Astrocyte (in vitro differentiated cells and primary cell): ENCODE results near the gene PKD1L1. TPM values are rescaled to one million over a fixed set of nuclear protein-coding genes. Genes with fewer than 3 reads are reported as not detected.

ENCODE experiments used
- DNase-seq: peaks from one replicate; pipeline ENCODE4 v3.0.0-alpha.2; 2010; ENCODE audit warnings: low read depth
- FAIRE-seq: peaks from 2 replicates; lab custom pipeline; 2011; peaks lifted over from hg19 to GRCh38; lab: Jason Lieb, UNC
- H2AFZ ChIP-seq: 2 replicates; pipeline ENCODE4 v1.6.0; 2012; ENCODE audit warnings: low read depth, low read length, inconsistent platforms
- H3K27ac ChIP-seq: 2 replicates; pipeline ENCODE4 v1.5.1; 2011; ENCODE audit warnings: low read depth, low read length, inconsistent platforms
- H3K27me3 ChIP-seq: 2 replicates; pipeline ENCODE4 v1.6.0; 2011; ENCODE audit warnings: low read length, inconsistent platforms; ENCODE audit not compliant: insufficient read depth
- H3K36me3 ChIP-seq: 2 replicates; pipeline ENCODE4 v1.5.1; 2011; ENCODE audit warnings: low read length, inconsistent platforms; ENCODE audit not compliant: insufficient read depth
- H3K4me1 ChIP-seq: 2 replicates; pipeline ENCODE4 v1.5.1; 2011; ENCODE audit warnings: low read length, inconsistent platforms; ENCODE audit not compliant: insufficient read depth
- H3K4me2 ChIP-seq: 2 replicates; pipeline ENCODE4 v1.6.0; 2012; ENCODE audit warnings: low read length, inconsistent platforms
- H3K4me3 ChIP-seq: 2 replicates; pipeline ENCODE4 v1.5.1; 2011; ENCODE audit warnings: low read depth, mild to moderate bottlenecking, low read length, inconsistent platforms; ENCODE audit not compliant: insufficient read depth
- H3K79me2 ChIP-seq: 2 replicates; pipeline ENCODE4 v1.6.0; 2012; ENCODE audit warnings: mild to moderate bottlenecking, low read length, inconsistent platforms; ENCODE audit not compliant: insufficient read depth
- H3K9ac ChIP-seq: 2 replicates; pipeline ENCODE4 v1.6.0; 2012; ENCODE audit warnings: mild to moderate bottlenecking, low read length, inconsistent platforms
- H3K9me3 ChIP-seq: 2 replicates; pipeline ENCODE4 v1.5.1; 2012; ENCODE audit warnings: low read depth, mild to moderate bottlenecking, low read length, inconsistent platforms; ENCODE audit not compliant: insufficient read depth
- H4K20me1 ChIP-seq: 2 replicates; pipeline ENCODE4 v1.6.0; 2012; ENCODE audit warnings: low read length, inconsistent platforms; ENCODE audit not compliant: insufficient read depth
- H3K27ac Mint-ChIP-seq: one replicate; pipeline ENCODE4 v1.8.0; 2021; ENCODE audit warnings: mild to moderate bottlenecking, mixed read lengths; ENCODE audit not compliant: unreplicated experiment
- H3K27me3 Mint-ChIP-seq: one replicate; pipeline ENCODE4 v1.8.0; 2021; ENCODE audit warnings: low read depth, mixed read lengths; ENCODE audit not compliant: unreplicated experiment
- H3K36me3 Mint-ChIP-seq: one replicate; pipeline ENCODE4 v1.8.0; 2021; ENCODE audit warnings: low read depth, mixed read lengths; ENCODE audit not compliant: unreplicated experiment
- H3K4me1 Mint-ChIP-seq: one replicate; pipeline ENCODE4 v1.8.0; 2021; ENCODE audit warnings: low read depth, mixed read lengths; ENCODE audit not compliant: unreplicated experiment
- H3K4me3 Mint-ChIP-seq: one replicate; pipeline ENCODE4 v1.8.0; 2021; ENCODE audit warnings: mild to moderate bottlenecking, moderate library complexity, mixed read lengths; ENCODE audit not compliant: unreplicated experiment
- H3K9me3 Mint-ChIP-seq: one replicate; pipeline ENCODE4 v1.8.0; 2021; ENCODE audit warnings: mild to moderate bottlenecking, mixed read lengths; ENCODE audit not compliant: unreplicated experiment
- CTCF ChIP-seq: IDR thresholded peaks from 2 replicates; pipeline ENCODE4 v1.5.1; 2011; ENCODE audit warnings: low read depth, mild to moderate bottlenecking, inconsistent platforms, low read length, moderate library complexity; ENCODE audit not compliant: insufficient read depth
- EZH2 ChIP-seq: IDR thresholded peaks from 2 replicates; pipeline ENCODE4 v1.6.1; 2012; ENCODE audit warnings: mild to moderate bottlenecking, low read length, inconsistent platforms; ENCODE audit not compliant: insufficient read depth
- total RNA-seq: library from RNA; stranded (reverse); gene quantifications from 2 replicates; pipeline ENCODE4 v1.2.1, GENCODE V29; 2021

Gene PKD1L1
- total RNA-seq, 1 donor from 2014 or later, result 0.39 TPM

GRCh38 chr7:47817917-47818316, 130.3 kb downstream of the PKD1L1 start:
- Histone ChIP-seq H3K9me3 (no peaks in the 10 kb centered on the region), H3K27me3 (no peaks in the 10 kb centered on the region), H3K4me2 (no peak overlapping the region), H4K20me1 (no peaks in the 10 kb centered on the region), H3K79me2 (no peaks in the 10 kb centered on the region), H3K4me3 (no peak overlapping the region), H3K4me1 (peaks cover 4% of the 10 kb centered on the region), H3K27ac (no peak overlapping the region), H3K9ac (no peak overlapping the region), H3K36me3 (no peaks in the 10 kb centered on the region), H2AFZ (no peak overlapping the region)
- no peaks in the 10 kb centered on the region for H3K36me3 Mint-ChIP-seq
- no peaks in the 10 kb centered on the region for H3K27me3 Mint-ChIP-seq
- H3K27ac Mint-ChIP-seq, result no peak overlapping the region
- FAIRE-seq (no peak), DNase-seq (no peak)
- TF ChIP-seq CTCF (no peak), EZH2 (no peak)
- H3K4me1 Mint-ChIP-seq, result peaks cover 7% of the 10 kb centered on the region
- H3K4me3 Mint-ChIP-seq, result no peak overlapping the region
- H3K9me3 Mint-ChIP-seq, result no peaks in the 10 kb centered on the region

- Mint-ChIP-seq H3K27ac (no peak overlapping the region), H3K9me3 (no peaks in the 10 kb centered on the region), H3K36me3 (no peaks in the 10 kb centered on the region), H3K4me1 (peaks cover 7% of the 10 kb centered on the region), H3K27me3 (no peaks in the 10 kb centered on the region), H3K4me3 (no peak overlapping the region)
- no peaks in the 10 kb centered on the region for H3K27me3 ChIP-seq
- H4K20me1 ChIP-seq, result no peaks in the 10 kb centered on the region
- DNase-seq (peak; percentile 78), FAIRE-seq (no peak)
- no peak overlapping the region for H3K4me2 ChIP-seq
- no peaks in the 10 kb centered on the region for H3K9me3 ChIP-seq
- no peak for TF ChIP-seq CTCF
- no peak for TF ChIP-seq EZH2
- H3K4me1 ChIP-seq, result peaks cover 4% of the 10 kb centered on the region
- no peak overlapping the region for H3K4me3 ChIP-seq
- H3K27ac ChIP-seq, result peak overlapping the region; percentile 18
- no peak overlapping the region for H3K9ac ChIP-seq
- H3K36me3 ChIP-seq, result no peaks in the 10 kb centered on the region
- no peaks in the 10 kb centered on the region for H3K79me2 ChIP-seq
- no peak overlapping the region for H2AFZ ChIP-seq
Measured at GRCh38 chr7:47816647-47817046, 131.6 kb downstream of the PKD1L1 start.

GRCh38 chr7:47815867-47816266, 132.4 kb downstream of the PKD1L1 start:
- Mint-ChIP-seq H3K4me3 (no peak overlapping the region), H3K36me3 (peaks cover 2% of the 10 kb centered on the region), H3K4me1 (peaks cover 7% of the 10 kb centered on the region), H3K27ac (peak overlapping the region; percentile 77), H3K9me3 (no peaks in the 10 kb centered on the region), H3K27me3 (no peaks in the 10 kb centered on the region)
- Histone ChIP-seq H3K4me1 (peaks cover 4% of the 10 kb centered on the region), H3K9ac (no peak overlapping the region), H3K4me3 (no peak overlapping the region), H2AFZ (no peak overlapping the region), H3K79me2 (no peaks in the 10 kb centered on the region), H3K27me3 (no peaks in the 10 kb centered on the region), H3K9me3 (no peaks in the 10 kb centered on the region), H3K4me2 (no peak overlapping the region), H3K27ac (no peak overlapping the region), H4K20me1 (no peaks in the 10 kb centered on the region), H3K36me3 (no peaks in the 10 kb centered on the region)
- FAIRE-seq (no peak), DNase-seq (no peak)
- TF ChIP-seq EZH2, result no peak
- TF ChIP-seq CTCF, result no peak
